ENCODE results near the gene KLHL29.
A peak's percentile ranks its signal among the peaks of the same experiment; 100 is the strongest.

The KLHL29 gene

DNA sequence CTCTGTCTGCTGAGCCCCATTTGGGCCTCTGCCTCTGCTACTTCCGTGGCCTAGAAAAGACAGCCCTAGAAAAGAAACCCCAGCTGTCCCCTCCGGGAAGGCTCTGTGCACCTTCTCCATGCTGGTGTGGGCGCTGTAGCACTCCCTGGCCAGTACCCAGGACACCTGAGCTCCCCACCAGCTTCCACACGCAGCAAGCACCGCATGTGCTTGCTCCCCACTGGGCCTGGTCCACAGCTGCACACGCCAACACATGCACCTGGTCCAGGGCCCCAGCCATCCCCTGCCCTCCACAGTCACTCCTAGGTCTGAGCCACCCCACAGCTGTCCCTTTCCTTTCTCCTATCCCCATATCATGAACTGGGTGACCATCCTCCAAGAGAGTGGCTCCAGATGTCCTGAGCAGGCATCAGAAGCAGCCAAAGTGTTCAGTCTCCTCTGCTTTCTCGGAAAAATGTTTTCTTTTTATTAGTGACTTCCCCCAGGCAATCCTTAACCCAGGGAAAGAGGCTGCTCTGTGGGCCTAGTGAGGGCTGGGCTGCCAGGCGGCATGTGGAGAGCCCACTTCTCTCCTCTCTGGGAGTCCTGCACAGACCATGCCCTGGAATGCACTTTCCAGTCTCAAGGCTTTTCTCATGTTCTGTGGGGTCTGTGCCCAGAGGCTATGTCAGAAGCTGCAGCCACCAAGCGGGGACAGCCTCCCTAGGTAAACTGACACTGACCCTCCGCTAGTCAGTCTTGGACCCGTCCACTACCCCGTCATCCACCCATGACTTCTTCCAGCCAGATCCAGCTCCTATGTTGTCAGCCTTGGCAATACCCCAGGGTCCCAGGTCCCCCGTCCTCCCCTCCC lies 133.7 kb downstream of the KLHL29 start:
- no peak for DNase-seq

DNA sequence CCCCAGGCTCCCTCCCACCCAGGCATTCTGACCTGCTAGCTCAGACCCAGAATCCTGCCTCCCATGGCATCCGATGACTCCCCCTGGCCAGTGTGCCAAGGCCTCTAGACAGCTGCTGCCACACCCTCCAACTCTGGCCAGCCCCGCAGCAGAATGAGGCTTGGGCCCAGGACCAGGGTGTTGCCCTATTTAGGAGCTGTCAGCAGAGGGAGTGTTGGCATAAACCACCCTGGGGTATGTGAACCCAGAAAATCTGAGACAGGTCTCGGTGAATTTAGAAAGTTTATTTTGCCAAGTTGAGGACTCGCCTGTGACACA lies 134.3 kb downstream of the KLHL29 start:
- DNase-seq, result no peak

DNA sequence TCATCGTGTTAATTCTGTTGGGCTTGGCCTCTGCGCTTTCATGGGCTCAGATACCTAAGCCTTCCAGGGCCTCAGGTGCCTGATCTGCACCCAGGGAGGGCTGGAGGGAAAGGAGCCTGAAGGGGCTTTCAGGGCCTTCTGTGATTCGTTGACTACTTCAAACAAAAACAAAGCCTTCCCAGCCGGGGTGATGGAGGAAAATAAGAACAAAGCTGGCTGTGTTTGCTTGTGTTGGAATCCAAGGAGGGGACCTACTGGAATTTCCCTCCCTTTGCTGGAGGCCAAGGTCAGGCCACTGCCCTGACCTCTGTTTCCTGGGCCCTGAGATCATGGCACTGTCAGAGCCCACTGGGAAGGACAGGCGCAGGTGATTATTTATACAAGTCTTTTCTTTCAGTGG lies 135.3 kb downstream of the KLHL29 start:
- DNase-seq, result no peak

DNA sequence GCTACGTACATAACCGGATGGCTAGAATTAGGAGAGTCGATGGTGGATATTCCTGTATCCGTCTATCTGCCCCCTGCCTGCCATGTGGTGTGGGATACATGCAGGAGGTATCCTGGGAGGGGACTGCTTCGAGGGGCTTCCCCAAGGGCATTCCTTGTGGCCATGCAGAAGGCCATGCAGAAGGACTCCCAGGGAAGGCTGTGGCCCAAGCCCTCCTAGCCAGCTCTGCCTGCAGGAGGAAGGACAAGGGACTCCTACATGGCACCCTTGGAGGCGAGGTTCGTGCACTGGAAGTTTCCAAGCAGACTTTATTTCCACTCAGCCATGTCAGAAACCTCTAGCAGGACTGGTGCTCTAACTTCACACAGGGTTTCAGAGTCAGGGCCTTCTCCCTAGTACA lies 136.1 kb downstream of the KLHL29 start:
- no peak for DNase-seq

DNA sequence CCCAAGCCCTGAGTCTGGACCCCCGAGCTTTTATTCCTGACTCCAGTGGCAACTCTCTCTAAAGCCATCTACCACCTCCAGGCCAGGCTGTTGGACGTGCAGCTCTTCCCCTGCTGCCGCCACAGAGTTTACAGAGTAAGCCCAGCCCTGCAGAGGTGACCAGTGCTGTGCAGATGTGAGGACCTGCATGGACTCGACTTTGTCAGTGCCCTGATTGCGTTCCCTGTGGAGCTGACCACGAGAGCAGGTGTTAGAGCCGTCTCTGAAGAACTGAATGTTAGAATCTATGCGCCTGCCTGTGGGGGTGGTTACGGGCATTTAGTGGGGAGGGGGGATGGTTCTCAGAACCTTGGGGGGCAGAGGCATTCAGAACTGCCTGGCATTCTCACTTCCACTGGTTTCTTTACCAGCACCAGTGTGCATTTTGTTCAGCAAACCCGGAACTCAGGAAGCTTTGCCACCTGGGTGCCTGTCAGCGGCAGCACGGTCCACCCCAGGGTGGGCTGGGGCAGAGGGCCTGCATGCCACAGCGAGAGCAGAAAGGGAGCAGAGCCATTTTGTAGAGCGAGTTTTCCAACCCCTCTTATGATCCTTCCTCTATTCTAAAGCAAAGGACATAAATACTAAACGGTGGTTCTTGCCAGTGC lies 137.9 kb downstream of the KLHL29 start:
- no peak for DNase-seq

DNA sequence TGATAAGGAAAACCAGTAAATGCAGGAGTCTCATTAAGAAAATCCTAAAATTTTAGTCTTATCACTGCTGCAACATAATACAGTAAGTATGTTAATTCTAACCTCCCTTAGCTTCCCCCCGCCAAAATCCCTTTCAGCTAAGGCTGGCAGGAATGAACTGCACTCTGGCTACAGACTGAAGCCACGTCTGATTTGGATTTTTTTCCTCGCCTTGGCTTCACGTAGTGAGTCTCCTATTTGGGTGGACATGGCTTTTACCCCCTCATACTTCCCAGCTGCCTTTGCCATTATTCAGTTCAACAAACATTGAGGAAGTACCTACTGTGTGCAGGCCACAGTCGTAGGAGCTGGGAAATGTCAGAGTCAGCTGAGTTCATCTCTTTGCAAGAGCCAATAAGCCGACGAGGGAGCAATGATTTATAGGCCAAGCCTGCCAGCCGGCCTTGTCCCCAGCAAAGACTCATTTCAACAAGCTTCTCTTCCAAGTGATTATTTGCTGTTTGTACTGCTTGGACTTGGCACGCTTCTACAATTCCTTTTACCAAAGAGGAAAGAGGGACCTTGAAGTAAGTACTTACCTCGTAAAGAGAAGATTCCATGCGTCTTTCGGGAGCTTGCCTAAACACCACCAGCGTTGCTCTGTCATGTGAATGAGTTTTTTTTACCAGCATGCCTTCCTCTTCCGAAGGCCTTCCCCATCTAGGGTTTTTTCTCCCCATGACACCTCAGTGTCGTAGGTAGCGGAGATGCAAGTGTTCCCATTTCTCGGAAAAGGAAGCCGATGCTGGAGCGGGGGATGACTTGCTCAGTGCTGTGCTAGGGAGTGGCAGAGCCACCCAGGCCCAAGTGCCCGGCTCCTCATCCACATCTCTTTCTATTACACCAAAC lies 138.6 kb downstream of the KLHL29 start:
- DNase-seq, result peak; percentile 41

DNA sequence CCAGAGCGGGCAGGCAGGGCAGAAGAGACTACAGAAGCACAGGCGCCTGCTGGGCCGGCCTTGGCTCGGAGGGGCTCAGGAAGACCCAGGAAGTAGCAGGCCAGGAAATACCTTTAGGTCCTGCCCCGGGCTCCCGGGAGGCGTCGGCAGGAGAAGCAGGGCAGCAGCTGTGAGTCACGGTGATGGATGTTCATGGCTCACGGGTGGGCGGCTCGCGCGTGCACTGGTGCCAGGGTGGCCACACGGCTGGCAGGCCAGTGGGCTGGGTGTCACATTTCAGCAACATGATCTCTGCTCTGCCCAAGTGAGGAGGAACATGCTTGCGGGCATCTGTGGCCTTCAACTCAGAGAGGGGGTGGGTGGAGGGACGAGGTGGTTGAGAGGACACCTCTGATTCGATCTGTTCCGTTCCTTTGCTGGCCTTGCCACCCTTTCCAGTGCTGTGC lies 139.3 kb downstream of the KLHL29 start:
- DNase-seq, result peak; percentile 51

DNA sequence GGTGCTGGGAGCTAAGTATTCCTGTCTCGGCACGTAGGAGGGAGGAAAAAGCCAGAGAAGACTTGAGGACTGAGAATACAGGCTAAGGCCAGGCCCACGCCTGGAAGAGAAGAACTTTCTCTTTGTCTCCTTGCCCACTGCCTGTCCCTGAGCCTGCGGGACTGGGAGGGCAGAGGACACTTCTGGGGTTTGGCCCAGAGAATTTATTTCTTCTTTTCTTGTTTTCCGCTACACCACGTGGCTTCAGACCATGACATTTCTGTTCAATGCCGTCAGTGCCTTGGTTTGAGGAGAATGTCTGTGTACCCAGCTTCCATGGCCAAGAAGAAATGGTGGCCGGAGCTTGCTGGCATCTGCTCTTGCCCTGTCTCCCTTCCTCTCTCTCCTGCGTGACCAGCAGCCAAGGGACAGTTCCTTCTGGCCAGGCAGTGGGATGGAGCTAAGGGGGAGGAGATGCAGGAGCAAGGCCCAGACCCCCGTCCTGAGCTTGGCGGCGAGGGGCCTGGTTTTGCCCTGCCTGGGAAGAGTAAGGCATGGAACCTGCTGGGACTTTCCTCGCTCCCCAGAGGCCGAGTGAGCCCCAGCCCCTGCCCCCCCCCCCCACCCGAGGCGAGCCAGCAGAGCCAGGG lies 140.3 kb downstream of the KLHL29 start:
- no peak for DNase-seq

DNA sequence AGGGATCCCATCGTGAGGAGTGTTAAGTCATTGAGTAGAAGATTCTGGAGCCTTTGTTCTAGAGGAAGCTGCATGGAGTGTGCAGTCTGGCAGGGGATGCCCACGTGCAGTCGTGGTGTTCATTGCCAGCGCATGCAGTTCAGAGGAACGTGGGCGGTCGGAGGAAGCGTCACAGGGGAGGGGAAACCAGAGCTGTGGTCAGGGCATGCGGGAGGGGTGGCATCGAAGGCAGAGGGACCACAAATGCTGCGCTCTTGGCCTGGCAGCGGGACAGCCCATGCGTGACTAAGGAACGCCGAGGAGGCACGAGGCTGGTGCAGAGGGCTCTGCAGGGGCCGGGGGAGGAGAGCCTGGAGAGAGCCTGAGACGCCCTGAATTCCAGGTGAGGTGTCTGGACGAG lies 141.1 kb downstream of the KLHL29 start:
- DNase-seq, result no peak

DNA sequence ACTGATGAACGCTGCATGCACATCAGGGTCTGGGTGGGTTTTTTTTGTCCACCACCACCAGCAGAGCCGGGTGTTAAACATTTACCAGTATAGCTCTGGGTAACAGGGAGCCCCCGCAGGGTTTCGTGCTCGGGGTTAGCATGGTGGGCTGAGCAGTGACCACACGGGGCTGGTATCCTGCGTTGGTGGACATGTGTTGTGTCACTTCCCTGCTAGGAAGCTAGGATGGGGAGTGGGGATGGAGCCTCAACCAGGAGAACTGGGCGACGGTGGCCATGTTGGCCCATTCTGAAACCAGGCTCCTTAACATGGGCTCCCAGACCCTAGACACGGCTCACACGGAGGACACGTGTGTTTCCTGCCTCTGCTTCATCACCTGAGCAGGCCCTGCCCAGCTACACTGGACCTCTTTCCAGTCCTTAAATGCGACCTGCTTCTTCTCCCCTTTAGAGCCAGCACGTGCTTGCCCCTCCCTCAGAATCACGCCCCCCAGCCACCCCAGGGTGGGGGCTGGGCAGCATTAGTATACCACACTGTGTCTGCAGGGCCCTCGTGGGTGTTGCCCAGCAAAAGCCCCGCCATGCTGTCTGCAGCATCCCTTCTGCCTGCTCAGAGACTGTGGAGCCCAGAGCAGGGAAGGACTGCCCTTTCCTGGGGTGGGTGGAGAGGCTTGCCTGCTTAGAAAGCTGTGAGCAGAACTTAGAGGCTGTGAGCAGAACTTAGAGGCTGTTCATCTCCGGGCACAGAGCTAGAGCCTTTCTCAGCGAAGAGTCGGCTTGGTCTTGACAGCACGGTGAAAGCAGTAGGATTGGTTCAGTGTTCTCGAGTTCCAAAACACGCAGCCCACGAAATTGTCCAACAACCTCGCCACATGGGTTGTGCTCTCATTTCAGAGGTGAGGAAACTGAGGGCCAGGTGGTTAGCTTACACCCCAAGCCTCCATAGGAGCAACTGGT lies 142.1 kb downstream of the KLHL29 start:
- DNase-seq, result no peak

DNA sequence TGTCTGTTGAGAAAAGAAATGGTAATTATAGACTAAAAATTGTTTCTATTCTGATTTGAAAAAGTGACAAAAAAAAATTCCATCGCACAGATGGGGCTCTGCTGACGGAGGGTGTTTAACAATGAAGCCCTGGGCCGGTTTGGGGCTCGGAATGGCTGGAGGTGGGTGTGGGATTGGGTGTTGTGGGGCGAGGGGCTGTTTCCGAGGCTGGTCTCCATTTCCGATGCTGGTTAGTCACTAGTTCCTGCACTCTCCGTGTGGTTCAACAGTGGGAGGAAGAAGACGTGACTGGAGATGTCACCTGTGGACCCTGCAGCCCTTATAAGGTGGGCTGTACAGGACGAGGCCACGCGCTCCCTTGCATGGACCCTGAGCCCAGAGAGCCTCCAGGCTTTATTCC lies 143.2 kb downstream of the KLHL29 start:
- DNase-seq, result no peak

DNA sequence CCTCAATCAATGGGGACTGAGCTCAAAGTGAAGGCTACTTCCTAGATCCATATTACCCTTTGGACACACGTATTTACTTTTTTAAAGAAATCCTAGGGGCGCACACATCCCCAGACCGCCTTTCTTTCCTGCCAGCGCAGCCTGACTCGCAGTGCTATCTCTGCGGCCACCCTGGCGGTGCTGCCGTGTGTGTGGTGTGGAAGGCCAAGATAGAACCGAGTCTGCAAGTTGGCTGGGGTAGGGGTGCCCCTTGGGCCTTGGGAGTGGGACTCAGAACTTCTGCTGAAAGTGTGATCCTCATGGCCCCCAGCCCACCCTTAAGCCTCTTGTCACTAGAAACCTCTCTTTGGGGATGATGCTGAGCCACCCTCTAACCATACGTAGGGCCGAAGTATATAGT lies 143.7 kb downstream of the KLHL29 start:
- DNase-seq, result no peak

DNA sequence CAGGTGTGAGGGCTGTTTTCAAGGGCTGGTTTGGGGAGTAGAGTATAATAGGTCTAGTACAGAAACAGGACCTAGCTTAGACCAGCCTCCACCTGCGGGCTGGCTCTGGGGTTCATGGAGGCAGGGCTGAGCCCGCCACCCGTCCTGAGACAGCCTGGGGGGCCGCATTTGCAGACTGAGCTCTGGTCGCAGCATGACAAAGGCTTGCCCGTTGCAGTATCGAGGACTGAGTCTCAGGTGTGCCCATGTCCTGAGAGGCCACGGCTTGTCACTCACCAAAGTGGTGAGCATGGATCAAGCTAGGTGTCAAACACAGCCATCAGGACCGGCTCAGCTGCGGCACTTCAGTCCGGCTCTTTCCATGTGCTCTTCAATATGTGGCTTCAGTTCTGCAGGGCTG lies 144.7 kb downstream of the KLHL29 start:
- DNase-seq, result no peak

DNA sequence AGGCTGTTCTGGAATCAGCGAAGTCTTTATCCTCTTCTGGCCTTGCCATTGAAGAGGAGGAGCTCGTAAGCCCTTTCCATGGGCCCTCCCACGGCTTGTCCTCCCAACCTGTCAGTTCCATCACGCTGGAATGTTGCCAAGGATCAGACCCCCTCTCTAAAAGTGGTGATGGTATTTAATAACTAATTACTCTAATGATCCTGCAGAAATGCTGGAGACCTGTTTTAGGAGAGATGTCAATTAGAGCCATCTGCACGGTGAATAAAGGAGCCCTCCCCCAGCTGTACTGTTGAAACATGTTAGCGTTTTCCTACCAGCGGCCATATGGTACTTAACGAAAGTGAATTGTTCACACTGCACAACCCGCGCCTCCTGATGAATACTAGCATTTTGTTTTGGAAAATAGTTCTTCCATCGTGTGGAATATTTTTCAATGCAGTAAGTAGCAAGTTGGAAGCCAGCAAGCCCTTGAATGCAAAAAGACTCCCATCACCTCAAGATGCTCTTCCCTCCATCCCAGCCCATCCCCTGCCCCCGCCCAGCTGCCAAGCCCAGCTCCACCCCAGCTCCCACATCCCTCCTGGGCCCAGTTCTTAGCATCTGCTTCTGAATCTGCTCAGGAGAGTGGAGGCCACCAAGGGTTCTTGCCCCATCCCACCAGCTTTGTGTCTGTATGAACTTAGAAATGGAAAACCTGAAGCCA lies 145.4 kb downstream of the KLHL29 start:
- no peak for DNase-seq

DNA sequence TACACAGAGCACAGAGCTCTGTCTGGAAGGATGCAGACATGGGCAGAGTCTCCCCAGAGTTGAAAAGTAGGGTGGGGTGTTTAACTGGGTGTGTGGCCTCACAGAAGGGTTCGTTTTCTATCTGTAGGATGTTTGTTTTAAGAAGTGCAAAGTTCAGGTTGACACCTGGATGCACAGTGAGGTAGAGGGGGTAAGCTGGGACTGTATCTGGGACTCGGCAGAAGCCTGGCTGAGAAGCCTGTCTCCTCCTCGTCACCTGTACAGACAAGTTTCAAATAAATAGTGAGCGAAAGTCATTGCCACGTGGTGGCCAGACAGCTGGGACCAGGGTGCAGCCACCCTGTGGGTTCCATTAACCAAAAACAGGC lies 145.9 kb downstream of the KLHL29 start:
- no peak for DNase-seq

DNA sequence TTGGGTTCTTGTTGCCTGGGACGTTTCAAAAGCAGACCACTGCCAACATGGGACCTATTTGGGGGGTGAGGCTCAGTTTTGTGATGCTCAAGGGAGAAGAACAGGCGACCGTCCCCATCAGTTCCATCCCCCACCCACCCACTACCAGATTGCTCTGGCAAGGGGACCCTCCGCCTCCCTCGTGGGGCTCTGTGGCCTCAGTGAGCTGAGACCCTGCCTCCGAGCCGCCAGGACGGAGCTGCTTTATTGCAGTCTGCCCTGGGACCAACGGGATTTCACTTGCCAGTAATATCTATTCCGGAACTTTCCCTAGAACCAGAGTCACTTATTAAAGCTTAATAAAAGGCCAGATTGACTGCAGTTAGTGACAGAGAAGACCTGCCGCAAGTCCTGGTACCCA lies 146.3 kb downstream of the KLHL29 start:
- DNase-seq, result no peak

DNA sequence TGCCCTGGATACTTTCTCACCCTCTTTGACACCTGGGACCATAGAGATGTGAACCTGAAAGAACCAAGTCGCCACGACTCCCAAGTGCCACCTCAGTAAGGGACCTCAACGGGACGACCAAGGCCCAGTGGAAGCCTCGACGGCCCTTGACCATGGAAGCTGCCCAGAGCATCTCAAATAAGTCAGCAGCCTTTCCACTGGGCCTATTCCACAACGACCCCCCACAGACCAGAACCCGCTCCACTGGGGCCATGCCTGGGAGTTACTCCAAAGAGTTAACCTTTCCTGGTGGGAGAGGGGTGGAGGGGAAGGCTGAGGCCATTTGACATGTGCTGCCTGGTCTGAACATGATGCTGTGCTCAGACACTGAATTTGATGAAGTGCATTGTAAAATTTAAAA lies 146.9 kb downstream of the KLHL29 start:
- DNase-seq, result no peak

DNA sequence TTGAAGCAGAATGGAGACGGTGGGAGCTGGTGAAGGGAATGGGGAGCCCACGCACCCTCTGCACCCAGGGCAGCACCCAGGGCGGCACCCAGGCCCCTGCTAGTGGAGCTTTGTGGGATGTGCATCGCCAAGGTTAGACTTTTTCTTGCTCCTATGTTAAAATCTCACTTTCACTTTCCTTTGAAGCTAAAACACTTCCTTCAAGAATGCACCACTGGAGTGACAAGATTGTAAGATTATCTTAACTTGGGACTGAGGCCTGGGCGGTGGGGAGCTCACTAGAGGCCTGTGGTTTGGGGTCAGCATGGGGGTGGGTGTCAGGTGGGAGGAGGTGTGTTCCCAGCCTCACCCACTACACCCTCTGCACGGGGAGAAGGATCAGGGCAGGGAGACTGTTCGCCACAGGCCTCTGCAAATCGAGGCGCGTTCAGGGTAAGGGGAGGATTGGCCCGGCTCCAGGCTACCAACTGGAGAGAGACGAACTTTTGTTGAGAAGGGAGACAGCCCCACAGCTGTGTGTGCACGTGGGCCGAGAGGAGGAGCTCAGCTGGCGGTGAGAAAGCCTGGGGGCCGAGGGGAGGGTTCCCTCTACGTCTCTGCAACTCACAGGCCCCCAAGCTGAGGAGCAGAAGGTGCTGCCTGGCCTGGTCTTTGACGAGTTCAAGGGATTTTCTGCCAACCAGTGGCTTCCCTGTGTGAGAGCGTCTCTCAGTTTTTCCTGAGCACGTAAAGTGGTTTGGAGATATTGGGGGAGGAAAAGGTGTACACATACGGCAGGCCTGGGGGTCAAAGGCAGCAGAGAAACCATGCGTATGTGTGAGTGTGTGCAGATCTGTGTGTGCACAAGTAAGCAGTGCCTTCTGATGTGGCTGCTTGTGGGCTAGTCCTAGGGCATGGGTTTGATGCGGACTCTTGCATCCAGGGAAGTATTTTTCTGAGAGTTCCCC lies 147.7 kb downstream of the KLHL29 start:
- DNase-seq, result no peak

DNA sequence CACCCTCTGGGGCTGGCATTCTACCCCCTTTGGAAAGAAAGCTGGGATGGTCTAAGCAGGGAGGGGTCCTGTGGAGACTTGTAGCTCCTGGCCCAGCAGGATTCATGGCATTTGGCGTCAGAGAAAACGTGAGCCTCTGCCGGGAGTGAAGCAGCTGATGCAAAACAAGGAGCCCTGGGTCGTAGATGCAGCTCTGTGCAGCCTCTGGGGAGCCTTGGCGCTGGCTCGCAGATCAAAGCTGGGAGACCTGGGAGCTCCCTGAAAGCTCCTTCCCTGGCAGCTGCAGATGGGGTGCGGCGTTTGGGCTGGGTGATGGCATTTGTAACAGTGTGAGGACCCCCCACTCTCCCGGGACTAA lies 148.3 kb downstream of the KLHL29 start:
- DNase-seq, result no peak

DNA sequence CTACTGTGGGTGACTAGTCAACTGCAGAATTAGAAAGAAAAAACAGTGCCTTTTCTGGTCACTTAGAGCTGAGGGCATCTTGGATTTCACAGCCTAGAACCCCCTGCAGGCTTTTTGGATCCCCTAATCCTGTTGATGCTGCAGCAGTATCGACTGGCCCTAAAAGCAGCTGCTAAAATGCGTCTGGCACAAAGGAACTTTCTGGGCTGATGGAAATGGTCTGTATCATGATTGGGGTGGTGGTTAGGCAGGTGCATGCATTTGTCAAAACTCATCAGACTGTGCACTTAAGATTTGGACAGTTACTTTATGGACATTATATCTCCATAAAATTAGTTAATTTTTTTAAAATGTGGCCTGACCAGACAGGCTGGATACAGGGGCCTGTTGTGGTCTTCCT lies 149.8 kb downstream of the KLHL29 start:
- no peak for DNase-seq

Measured in fibroblast of skin of right biceps (primary cell).